ENCODE results near the gene ASIC1.
A peak's percentile ranks its signal among the peaks of the same experiment; 100 is the strongest.

Gene ASIC1

DNA sequence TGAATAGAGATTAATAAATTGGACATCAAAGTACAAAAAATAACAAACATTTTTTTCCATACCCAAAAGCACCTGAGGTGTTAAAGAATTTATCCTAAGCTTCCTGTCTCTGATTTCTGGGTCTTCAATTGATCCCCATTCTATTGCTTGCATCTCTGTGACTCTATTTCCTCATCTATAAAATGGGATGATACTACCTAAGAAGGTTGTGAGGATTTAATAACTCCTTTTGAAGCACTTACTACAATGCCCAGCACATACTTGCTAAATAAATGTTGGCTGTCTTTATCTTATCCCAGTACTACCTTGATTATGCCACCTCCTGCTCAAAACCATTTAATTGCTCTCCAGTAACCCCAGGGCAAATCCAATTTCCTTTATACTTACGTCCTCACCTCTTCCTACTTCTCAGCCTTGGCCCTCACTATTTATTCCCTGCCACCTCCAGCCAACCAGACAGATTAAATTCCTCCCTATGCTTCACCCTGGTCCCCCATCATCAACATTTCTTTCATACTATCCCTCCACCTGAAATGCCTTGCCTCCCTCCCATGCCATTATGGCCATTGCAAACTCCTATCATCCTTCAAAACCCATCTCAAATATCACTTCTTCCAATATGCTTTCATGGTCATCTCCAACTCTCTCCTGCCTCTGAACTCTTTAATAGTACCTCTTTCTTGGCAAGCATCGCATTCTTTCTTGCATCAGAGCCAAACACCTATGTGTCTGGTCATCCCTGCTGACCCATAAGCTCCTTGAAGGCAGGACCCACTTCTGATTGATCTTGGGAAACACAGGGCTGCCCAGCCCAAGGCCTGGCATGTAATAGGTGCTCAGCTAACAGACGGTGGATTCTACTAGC is 7.9 kb upstream of the ASIC1 start:
- Mint-ChIP-seq H3K27ac (no peak overlapping the region), H3K36me3 (ENCODE audit: low read depth) (no peaks in the 10 kb centered on the region), H3K4me1 (ENCODE audit: low read depth) (peaks cover 7% of the 10 kb centered on the region), H3K27me3 (ENCODE audit: low read depth) (peaks cover 33% of the 10 kb centered on the region), H3K9me3 (no peaks in the 10 kb centered on the region), H3K4me3 (no peak overlapping the region)
- no peak for DNase-seq (ENCODE audit: low spot score)

DNA sequence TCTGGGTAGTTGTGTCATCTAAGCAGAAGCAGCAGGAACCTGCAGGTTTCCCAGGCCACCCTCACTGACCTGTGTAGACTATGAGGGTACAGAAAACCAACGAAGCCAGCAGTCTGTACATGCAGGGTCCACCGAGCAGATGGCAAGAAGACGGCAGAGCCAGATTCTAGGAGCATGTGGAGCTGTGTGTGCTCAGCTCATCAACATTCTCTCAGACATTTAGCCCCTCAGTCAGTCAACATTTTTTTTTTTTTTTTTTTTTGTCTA is 7.3 kb upstream of the ASIC1 start:
- no peak for DNase-seq (ENCODE audit: low spot score)
- Mint-ChIP-seq H3K9me3 (no peaks in the 10 kb centered on the region), H3K4me3 (no peak overlapping the region), H3K27ac (no peak overlapping the region), H3K4me1 (ENCODE audit: low read depth) (peaks cover 4% of the 10 kb centered on the region), H3K27me3 (ENCODE audit: low read depth) (peaks cover 33% of the 10 kb centered on the region), H3K36me3 (ENCODE audit: low read depth) (no peaks in the 10 kb centered on the region)

DNA sequence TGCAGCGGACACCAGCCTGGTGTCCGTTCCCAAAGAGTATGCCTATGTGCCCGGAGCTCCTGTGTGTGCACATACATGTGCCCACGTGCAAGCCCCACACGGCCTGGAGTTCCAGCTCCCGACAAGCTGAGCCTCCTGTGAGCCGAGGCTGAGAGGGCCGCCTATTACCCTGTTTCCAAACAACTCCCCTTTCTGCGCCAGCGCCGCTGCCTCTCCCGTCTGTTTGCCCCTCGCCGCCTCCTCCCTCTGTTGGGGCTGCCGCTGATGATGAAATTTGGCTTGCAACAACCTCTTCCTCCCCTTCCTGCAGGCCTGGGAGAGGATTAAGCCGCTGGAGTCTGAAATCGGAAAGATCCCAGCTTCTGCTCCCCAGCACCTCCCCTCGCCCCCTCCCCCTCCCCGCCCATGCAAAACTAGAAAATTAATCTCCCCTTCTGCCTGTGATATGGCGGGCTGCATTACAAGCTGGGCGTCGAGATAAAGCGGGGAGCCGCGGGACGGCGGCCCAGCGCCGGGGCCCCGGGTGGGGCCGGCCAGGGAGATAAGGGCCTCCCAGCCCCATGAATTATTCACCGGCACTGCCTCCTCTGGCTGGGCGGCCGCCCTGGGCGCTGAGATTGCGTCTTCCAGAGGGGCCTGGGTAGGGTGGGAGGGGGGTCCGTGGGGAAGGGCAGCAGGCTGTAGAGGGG is 6.8 kb upstream of the ASIC1 start:
- H3K4me3 Mint-ChIP-seq = no peak overlapping the region
- H3K36me3 Mint-ChIP-seq (ENCODE audit: low read depth) = no peaks in the 10 kb centered on the region
- no peak overlapping the region for H3K27ac Mint-ChIP-seq
- DNase-seq (ENCODE audit: low spot score) = no peak
- peaks cover 34% of the 10 kb centered on the region for H3K27me3 Mint-ChIP-seq (ENCODE audit: low read depth)
- H3K9me3 Mint-ChIP-seq = no peaks in the 10 kb centered on the region
- H3K4me1 Mint-ChIP-seq (ENCODE audit: low read depth) = peaks cover 5% of the 10 kb centered on the region

DNA sequence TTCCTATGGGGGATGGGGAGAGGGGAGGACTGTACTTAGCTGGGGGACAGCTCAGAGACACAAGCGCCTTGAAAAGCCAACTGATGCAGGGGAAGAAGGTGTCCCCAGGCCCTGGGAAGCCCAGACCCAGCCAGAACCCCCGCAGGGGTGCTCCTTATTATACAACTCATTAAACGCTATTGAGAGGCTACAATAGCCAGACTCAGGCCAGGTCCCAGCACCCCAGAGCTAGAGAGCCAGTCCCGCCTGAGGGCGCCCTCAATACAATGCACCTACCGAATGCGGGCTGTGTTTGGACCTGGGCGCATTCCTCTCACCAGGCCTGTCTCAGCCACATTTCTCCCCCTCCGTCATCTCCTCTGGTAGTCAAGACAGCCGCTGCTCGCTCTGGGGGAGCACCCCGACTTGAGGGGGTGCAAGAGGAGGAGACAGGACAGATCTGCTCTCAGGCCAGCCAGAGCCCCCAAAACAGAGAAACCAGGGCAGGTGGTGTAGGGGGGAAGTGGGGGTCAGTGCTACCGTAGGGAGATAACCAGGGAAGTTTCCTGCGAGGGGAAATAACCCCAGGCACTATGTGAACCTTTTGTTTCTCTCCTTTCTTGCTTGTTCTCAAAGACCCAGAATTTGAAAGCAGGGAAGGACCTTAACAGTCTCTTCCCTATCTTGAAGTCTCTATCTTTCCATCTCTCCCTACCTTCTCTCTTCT is 6.1 kb upstream of the ASIC1 start:
- Mint-ChIP-seq H3K4me1 (ENCODE audit: low read depth) (peaks cover 12% of the 10 kb centered on the region), H3K27ac (no peak overlapping the region), H3K27me3 (ENCODE audit: low read depth) (peaks cover 40% of the 10 kb centered on the region), H3K36me3 (ENCODE audit: low read depth) (no peaks in the 10 kb centered on the region), H3K9me3 (no peaks in the 10 kb centered on the region), H3K4me3 (no peak overlapping the region)
- no peak for DNase-seq (ENCODE audit: low spot score)

GRCh38 chr12:50052544-50052943 is 4.9 kb upstream of the ASIC1 start:
- H3K4me3 Mint-ChIP-seq = no peak overlapping the region
- peaks cover 15% of the 10 kb centered on the region for H3K4me1 Mint-ChIP-seq (ENCODE audit: low read depth)
- DNase-seq (ENCODE audit: low spot score) = no peak
- no peak overlapping the region for H3K27ac Mint-ChIP-seq
- H3K36me3 Mint-ChIP-seq (ENCODE audit: low read depth) = no peaks in the 10 kb centered on the region
- peaks cover 50% of the 10 kb centered on the region for H3K27me3 Mint-ChIP-seq (ENCODE audit: low read depth)
- H3K9me3 Mint-ChIP-seq = no peaks in the 10 kb centered on the region

GRCh38 chr12:50052964-50053363 is 4.4 kb upstream of the ASIC1 start:
- H3K36me3 Mint-ChIP-seq (ENCODE audit: low read depth) = no peaks in the 10 kb centered on the region
- no peaks in the 10 kb centered on the region for H3K9me3 Mint-ChIP-seq
- DNase-seq (ENCODE audit: low spot score) = no peak
- H3K27me3 Mint-ChIP-seq (ENCODE audit: low read depth) = peaks cover 50% of the 10 kb centered on the region
- no peak overlapping the region for H3K4me3 Mint-ChIP-seq
- peaks cover 15% of the 10 kb centered on the region for H3K4me1 Mint-ChIP-seq (ENCODE audit: low read depth)
- H3K27ac Mint-ChIP-seq = no peak overlapping the region

DNA sequence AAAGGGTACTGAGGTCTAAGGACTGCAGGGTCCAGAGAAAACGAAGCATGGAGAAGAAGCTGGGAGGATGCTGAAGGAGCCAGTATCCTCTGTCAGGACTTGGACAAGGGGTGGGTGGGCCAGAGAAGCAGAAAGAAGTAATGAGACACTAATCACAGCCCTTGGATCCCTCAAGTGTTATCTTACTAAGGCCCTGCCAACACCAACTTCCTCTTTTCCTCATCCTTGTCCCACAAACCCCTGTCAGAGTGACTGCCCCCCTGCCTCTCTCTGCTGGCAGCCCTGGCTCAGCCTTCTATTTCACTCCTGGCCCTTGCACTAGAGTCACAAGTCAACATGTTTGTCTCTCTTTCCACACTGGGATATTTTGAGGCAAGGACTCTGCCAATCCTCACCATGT is 3.8 kb upstream of the ASIC1 start:
- Mint-ChIP-seq H3K4me3 (no peak overlapping the region), H3K9me3 (no peaks in the 10 kb centered on the region), H3K27me3 (ENCODE audit: low read depth) (peaks cover 50% of the 10 kb centered on the region)

GRCh38 chr12:50055831-50056638 is 1.4 kb upstream of the ASIC1 start:
- Mint-ChIP-seq H3K36me3 (ENCODE audit: low read depth) (no peaks in the 10 kb centered on the region), H3K27me3 (ENCODE audit: low read depth) (peaks cover 35% of the 10 kb centered on the region), H3K9me3 (no peaks in the 10 kb centered on the region), H3K4me1 (ENCODE audit: low read depth) (peaks cover 33% of the 10 kb centered on the region), H3K27ac (no peak overlapping the region), H3K4me3 (peak overlapping the region; percentile 87)
- peak; percentile 57 for DNase-seq (ENCODE audit: low spot score)

More for the DNA sequence above, 3.8 kb upstream of the ASIC1 start:
- DNase-seq (ENCODE audit: low spot score) = no peak
- Mint-ChIP-seq H3K27ac (no peak overlapping the region), H3K36me3 (ENCODE audit: low read depth) (no peaks in the 10 kb centered on the region), H3K4me1 (ENCODE audit: low read depth) (peaks cover 15% of the 10 kb centered on the region)

DNA sequence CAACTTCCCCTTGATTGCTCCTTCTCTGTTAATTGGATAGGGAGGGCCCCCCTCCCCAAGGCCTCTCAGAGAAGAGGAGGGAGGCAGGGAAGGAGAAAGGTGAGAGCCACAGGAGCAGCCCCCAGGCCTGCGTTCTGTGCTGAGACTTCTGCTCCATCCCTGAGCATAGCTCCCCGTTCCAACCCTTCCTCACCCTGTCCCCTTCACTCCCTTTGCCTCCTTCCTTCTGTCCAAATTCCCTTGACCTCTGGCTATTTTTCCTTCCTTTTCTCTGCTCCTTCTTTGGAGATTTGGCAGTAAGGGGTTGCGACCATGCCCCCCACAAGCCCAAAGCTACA is 788 bp upstream of the ASIC1 start:
- Mint-ChIP-seq H3K9me3 (no peaks in the 10 kb centered on the region), H3K27me3 (ENCODE audit: low read depth) (peaks cover 31% of the 10 kb centered on the region), H3K36me3 (ENCODE audit: low read depth) (no peaks in the 10 kb centered on the region), H3K4me1 (ENCODE audit: low read depth) (peaks cover 35% of the 10 kb centered on the region), H3K27ac (peak overlapping the region; percentile 56), H3K4me3 (peak overlapping the region; percentile 87)
- DNase-seq (ENCODE audit: low spot score) = no peak

DNA sequence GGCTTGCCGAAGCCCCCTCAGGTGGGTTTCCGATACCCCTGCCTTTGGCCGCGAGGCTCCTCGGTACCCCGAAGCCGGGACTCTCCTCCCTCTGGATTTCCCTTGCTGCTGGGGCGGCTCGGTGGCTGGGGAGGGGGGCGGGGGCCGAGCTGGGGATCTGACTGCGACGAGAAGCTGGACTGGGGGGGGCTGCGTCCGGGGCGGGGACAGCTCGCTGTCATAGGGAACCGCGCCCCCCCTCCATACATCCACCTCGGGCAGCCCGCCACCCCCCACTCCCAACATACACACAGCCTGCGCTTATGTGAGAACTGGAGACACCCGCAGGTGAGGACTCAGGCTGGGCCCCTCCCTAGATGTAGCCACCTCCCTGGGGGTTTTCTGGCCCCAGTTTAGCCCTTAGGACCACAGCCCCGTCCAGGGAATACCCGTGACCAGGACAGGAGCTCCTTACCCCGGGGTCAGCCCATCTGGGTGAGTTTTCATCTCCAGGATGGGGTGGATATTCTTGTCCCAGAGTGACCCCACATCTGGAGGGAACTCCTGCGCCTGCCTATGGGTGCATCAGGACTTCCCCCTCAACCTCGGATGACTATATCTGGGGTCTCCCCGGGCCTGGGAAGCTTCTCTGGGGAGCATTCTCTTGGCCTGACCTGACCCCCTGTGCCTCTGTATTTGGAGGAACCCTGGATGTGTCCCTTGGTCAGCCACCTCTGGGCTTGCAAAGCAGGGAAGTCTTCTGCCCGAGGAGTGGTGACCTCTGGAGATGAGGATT is 687 bp downstream of the ASIC1 start:
- Mint-ChIP-seq H3K4me1 (ENCODE audit: low read depth) (peaks cover 38% of the 10 kb centered on the region), H3K36me3 (ENCODE audit: low read depth) (no peaks in the 10 kb centered on the region), H3K9me3 (no peaks in the 10 kb centered on the region), H3K4me3 (peak overlapping the region; percentile 71), H3K27ac (no peak overlapping the region), H3K27me3 (ENCODE audit: low read depth) (peaks cover 19% of the 10 kb centered on the region)
- DNase-seq (ENCODE audit: low spot score) = no peak

DNA sequence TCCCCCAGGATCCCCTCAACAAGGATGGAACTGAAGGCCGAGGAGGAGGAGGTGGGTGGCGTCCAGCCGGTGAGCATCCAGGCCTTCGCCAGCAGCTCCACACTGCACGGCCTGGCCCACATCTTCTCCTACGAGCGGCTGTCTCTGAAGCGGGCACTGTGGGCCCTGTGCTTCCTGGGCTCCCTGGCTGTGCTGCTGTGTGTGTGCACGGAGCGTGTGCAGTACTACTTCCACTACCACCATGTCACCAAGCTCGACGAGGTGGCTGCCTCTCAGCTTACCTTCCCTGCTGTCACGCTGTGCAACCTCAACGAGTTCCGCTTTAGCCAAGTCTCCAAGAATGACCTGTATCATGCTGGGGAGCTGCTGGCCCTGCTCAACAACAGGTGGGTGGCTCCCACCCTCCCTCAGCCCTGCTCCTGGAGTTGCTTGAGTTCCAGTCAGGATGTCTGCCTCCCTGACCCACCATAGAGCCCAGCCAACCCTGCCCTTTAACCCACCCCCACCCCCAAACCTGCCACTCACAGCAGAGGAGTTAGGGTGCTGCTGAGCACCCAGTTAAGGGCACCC is 1.4 kb downstream of the ASIC1 start:
- Mint-ChIP-seq H3K27ac (peak overlapping the region; percentile 51), H3K36me3 (ENCODE audit: low read depth) (no peaks in the 10 kb centered on the region), H3K4me1 (ENCODE audit: low read depth) (peaks cover 38% of the 10 kb centered on the region), H3K27me3 (ENCODE audit: low read depth) (peaks cover 19% of the 10 kb centered on the region), H3K9me3 (no peaks in the 10 kb centered on the region), H3K4me3 (peak overlapping the region; percentile 71)
- DNase-seq (ENCODE audit: low spot score) = no peak

DNA sequence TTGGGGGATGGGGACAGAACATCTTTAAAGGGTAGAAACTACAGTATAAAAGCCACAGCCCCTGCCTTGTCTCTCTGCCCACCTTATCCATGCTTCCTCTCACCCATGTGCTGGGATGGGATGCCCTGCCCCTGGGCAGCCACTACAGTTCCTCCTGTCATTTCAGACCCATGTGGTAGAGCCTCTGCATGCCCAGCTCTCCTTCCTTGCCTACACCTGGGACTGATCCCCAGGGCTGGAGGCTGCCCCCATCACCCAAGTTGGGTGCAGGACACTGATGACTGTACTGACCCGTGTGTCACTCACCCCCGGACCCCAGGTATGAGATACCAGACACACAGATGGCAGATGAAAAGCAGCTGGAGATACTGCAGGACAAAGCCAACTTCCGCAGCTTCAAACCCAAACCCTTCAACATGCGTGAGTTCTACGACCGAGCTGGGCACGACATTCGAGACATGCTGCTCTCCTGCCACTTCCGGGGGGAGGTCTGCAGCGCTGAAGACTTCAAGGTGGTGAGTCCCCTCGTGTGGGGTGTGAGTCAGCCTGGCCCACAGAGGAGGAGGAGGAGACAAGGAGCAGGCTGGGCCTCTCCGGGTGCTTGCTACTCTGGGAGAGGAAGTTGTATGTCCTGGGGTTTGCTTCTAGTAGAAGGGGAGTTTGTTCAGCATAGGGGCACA is 2.2 kb downstream of the ASIC1 start:
- peaks cover 38% of the 10 kb centered on the region for H3K4me1 Mint-ChIP-seq (ENCODE audit: low read depth)
- H3K36me3 Mint-ChIP-seq (ENCODE audit: low read depth) = no peaks in the 10 kb centered on the region
- peak overlapping the region; percentile 71 for H3K4me3 Mint-ChIP-seq
- DNase-seq (ENCODE audit: low spot score) = peak; percentile 62
- peak overlapping the region; percentile 70 for H3K27ac Mint-ChIP-seq
- H3K27me3 Mint-ChIP-seq (ENCODE audit: low read depth) = peaks cover 19% of the 10 kb centered on the region
- H3K9me3 Mint-ChIP-seq = no peaks in the 10 kb centered on the region

Measured in T-helper 2 cell treated with Interferon-gamma antibody and Interleukin-4, amounts not matched to agents 5 μg/mL and 100 μg/mL, for 36 hours (primary cell).